ENCODE measurements around the gene RAB6A.

DNA sequence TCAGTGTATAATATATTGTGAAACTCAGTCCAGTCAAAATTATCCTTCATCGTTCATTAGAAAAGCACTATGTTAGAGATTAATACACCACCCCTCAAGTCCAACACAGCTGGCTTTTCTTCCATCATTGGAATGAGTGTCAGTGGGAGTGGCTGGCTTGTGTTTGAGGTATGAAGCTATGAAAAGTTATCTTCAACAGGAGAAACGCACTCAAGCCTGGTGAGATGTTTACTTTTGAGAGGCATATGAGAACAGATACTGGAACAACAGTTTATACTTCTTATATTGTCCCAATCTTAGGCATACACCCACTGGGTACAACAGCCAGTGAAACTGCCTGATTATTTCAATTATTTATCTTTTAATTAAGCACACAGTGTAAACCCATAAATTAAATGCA, 80.2 kb downstream of the RAB6A start:
- TF ChIP-seq EZH2 (IDR thresholded peaks at IDR 0.05) (no peak), POLR2AphosphoS5 (IDR thresholded peaks at IDR 0.05; ENCODE audit: borderline replicate concordance, low read depth, low read length) (no peak)
